Urinary bladder (tissue), 4 donors: Measurements from ENCODE around the gene POSTN. TPM values are rescaled to one million over a fixed set of nuclear protein-coding genes. Genes with fewer than 3 reads are reported as not detected.

Source experiments
- DNase-seq: peaks from one replicate; pipeline ENCODE4 v3.0.0-alpha.2; 2015; ENCODE audit errors: extremely low spot score
- H3K27ac ChIP-seq: one replicate; pipeline ENCODE4 v1.5.1; 2013; ENCODE audit warnings: low read depth, mild to moderate bottlenecking, moderate library complexity
- H3K36me3 ChIP-seq: one replicate; pipeline ENCODE4 v1.6.1; 2013; ENCODE audit warnings: mild to moderate bottlenecking, moderate library complexity; ENCODE audit not compliant: insufficient read depth
- H3K4me1 ChIP-seq: one replicate; pipeline ENCODE4 v1.6.1; 2013; ENCODE audit warnings: mild to moderate bottlenecking, moderate library complexity; ENCODE audit not compliant: insufficient read depth
- H3K4me3 ChIP-seq: one replicate; pipeline ENCODE4 v1.5.1; 2013; ENCODE audit warnings: low read depth, low read length
- WGBS: extraction: QIAGEN DNeasy Blood & Tissue Kit; methylation state at CpG from one replicate; pipeline ENCODE4 v1.1.7; 2013; 5-methylcytosine and 5-hydroxymethylcytosine counted together
- polyA plus RNA-seq: library from polyadenylated mRNA; stranded (reverse); fragments of 200-250 nt; gene quantifications from one replicate; pipeline ENCODE4 v1.2.3, GENCODE V29; 2013
- total RNA-seq: library from RNA; depleted of rRNA; stranded (reverse); fragments of >200 nt; gene quantifications from one replicate; pipeline ENCODE4 v1.2.3, GENCODE V29; 2014
- donor health status: healthy with polysubstance abuse.
- donor health status: healthy.

The POSTN gene
- total and polyA plus RNA-seq, 2 donors = 105 to 1,032 TPM

DNA sequence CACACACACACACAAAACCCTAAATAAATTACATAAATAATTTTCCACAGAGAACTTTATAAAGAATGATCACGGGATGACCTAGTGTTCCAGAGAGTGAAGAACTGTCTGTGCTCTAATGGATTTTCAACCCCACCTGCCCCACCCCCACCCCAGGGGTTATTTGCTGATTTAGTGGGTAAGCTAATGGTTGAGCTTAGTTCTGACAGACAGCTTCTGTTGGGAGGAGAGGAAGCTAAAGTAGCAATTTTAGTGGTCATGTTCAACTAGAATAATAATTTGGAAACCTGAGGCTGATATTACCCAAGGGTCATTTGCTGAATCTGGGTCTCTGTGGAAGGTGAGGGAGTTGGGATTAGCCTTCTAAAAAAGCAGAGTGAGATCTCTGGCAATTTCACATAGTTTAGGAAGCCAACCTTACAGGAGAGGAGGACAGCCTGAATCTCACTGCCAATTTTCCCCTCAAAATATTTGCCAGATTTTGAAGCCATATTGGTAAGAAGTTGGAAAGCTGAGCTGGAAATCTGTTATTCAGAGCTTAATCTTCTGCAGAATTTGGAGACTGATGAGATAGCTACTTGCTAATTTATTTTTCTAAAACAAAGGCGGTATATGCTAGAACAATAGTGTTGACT is 68.7 kb downstream of the POSTN start:
- Histone ChIP-seq H3K4me3 (no peak overlapping the region), H3K36me3 (no peaks in the 10 kb centered on the region), H3K27ac (no peak overlapping the region), H3K4me1 (no peaks in the 10 kb centered on the region)
- DNase-seq = no peak
- WGBS = 91% methylated on average over 2 of the region's 2 CpGs

GRCh38 chr13:37526710-37527473 is 71.7 kb downstream of the POSTN start:
- no peak for DNase-seq
- no peaks in the 10 kb centered on the region for H3K36me3 ChIP-seq
- 70% methylated on average over 3 of the region's 3 CpGs for WGBS
- no peaks in the 10 kb centered on the region for H3K4me1 ChIP-seq
- no peak overlapping the region for H3K27ac ChIP-seq
- no peak overlapping the region for H3K4me3 ChIP-seq

GRCh38 chr13:37515226-37515625 is 83.3 kb downstream of the POSTN start:
- H3K4me3 ChIP-seq = no peak overlapping the region
- H3K36me3 ChIP-seq = no peaks in the 10 kb centered on the region
- 95% methylated on average over 1 of the region's 1 CpG for WGBS
- DNase-seq = no peak
- H3K4me1 ChIP-seq = no peaks in the 10 kb centered on the region
- H3K27ac ChIP-seq = no peak overlapping the region
